ENCODE results near the gene CCDC188.
"Not testable (repeated sequence)": the region's sequence is repeated elsewhere in the genome, so short reads cannot be mapped to it uniquely, and the experiment has no call there.

CCDC188 gene

DNA sequence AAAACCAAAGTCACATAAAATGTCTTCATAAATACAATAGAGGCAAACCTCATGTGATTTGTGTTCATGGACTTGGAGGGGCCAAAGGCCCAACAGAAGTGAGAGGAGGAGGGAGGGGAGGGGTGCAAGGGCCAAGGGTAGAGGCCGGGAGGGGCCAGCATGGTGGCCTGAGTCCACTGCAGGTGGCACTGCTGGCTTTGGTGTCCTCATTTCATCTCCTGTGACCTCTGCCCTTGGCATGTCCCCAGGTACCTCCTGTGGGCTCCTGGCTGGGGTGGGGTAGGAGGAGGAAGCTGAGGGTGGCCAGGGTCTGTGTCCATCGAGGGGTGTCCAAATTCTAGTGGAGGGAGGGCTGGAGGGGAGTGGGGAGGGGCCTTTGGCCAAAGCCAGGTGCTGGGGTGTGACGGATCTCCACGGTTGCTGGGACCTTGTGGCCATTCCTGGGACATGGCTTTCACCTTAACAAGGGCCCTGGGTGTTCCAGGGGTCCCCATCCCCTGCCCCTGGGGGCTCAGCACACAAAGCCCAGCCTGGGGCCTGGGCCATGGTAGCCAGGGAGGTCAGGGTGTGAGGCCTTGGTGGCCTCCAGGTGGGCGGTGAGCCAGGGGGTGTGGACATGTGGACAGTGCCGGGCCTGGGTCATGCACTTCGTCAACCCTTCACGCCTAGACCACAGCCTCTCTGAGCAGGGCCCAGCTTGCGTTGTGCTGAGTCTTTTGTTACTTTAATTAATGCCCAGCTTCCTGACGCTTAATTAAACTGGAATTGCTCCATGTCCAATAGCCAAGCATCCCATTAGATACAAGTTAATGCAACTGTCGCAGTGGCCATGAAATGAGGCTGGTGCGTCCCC, 20.7 kb upstream of the CCDC188 start:
- no peak for DNase-seq (ENCODE audit: low read depth, low spot score)

GRCh38 chr22:20170170-20170569, 19.3 kb upstream of the CCDC188 start:
- DNase-seq (ENCODE audit: low read depth, low spot score) = no peak

GRCh38 chr22:20169253-20169822, 18.5 kb upstream of the CCDC188 start:
- DNase-seq (ENCODE audit: low read depth, low spot score) = no peak

GRCh38 chr22:20167643-20168322, 16.9 kb upstream of the CCDC188 start:
- DNase-seq (ENCODE audit: low read depth, low spot score) = no peak

- DNase-seq (ENCODE audit: low read depth, low spot score) = no peak
Measured at GRCh38 chr22:20166703-20167102, 15.8 kb upstream of the CCDC188 start.

DNA sequence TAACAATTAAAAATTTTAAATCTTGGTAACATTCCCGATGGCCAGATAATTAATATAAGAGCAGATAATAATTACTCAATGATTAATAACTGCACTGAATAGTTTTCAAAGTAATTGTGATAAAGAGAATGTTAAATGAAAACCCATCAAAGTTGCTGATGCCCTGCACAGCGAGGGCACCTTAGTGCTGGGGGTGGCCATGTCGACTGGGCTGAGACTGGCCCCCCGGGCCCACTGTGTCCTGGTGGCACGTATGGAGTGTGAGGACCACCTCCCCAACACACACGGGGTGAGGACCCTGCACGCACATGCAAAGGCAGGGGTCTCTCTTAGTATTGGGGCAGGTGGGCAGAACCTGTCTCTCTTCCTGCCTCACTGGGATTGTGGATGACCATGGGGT, 15.1 kb upstream of the CCDC188 start:
- DNase-seq (ENCODE audit: low read depth, low spot score) = no peak

DNA sequence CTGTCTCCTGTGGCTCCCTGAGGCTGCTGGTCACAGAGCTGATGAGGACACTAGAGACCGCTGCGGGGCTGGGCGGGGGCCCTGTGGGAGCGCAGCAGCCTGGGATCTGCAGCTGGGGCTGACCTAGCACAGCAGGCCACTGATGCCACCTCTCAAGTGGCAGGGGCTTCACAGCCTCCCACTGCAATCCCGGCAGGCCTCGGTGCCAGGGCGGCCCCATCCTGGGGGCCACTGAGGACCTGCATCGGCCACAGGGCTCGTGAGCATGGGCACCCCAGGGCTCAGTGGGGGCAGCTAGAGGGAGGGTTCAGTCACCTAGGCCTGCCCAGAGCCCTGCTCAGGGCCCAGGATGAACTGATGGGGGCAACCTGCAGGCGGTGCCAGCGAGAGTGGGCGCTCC, 14.6 kb upstream of the CCDC188 start:
- no peak for DNase-seq (ENCODE audit: low read depth, low spot score)

GRCh38 chr22:20164863-20165262, 14.0 kb upstream of the CCDC188 start:
- DNase-seq (ENCODE audit: low read depth, low spot score) = no peak

DNA sequence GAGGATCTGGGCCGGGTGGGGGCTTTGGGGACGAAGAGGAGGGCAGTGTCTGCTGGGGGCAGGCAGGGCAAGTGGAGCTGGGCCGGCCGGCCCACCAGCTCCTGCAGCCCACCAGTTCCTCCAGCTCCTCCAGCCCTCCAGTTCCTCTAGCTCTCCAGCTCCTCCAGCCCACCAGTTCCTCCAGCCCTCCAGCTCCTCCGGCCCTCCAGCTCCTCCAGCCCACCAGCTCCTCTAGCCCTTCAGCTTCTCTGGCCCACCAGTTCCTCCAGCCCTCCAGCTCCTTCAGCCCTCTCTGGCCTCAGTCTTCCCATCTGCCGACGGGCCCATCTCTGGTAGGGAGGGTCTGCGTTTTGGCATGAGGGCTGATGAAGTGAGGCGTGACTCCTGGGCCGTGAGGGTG, 9.2 kb upstream of the CCDC188 start:
- no peak for DNase-seq (ENCODE audit: low read depth, low spot score)

DNA sequence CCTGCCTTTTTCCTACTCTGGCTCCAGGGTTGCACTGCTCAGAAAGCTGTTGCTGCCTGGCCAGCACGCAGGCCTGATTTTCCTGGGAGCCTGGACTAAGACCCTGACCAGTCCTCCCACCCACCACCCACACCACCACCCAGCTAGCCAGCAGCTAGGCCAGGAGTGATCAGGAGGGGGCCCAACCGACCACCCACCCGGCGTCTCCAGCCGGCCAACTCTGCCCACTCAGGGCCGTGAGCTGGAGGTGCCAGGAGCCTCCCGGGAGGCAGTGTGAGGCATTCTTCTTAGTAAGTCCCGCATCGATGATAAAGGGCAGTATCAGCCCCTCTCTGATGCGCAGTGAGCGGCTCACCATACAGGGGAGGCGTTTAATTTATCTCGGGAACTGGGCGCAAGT, 8.7 kb upstream of the CCDC188 start:
- DNase-seq (ENCODE audit: low read depth, low spot score) = not testable (repeated sequence)

DNA sequence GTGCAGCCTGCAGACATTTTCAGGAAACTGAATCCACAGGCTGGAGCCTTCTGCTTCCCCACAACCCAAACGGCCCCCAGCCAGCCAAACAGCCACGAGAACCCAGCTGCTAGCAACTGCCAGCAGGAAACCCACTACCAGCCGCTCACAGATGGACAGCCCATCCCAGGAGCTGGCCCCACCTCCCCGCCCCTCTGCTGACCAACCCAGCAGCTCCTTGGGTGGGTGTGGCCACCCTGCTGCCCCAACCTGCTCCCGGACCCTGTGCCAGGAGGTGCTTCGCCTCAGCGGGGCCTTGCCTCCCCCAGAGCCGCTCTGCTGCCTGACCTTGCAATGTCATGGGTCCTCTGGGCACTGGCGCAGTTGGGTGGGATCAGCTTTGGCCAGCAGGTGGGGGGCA, 8.2 kb upstream of the CCDC188 start:
- DNase-seq (ENCODE audit: low read depth, low spot score) = no peak

GRCh38 chr22:20158391-20159036, 7.7 kb upstream of the CCDC188 start:
- no peak for DNase-seq (ENCODE audit: low read depth, low spot score)

DNA sequence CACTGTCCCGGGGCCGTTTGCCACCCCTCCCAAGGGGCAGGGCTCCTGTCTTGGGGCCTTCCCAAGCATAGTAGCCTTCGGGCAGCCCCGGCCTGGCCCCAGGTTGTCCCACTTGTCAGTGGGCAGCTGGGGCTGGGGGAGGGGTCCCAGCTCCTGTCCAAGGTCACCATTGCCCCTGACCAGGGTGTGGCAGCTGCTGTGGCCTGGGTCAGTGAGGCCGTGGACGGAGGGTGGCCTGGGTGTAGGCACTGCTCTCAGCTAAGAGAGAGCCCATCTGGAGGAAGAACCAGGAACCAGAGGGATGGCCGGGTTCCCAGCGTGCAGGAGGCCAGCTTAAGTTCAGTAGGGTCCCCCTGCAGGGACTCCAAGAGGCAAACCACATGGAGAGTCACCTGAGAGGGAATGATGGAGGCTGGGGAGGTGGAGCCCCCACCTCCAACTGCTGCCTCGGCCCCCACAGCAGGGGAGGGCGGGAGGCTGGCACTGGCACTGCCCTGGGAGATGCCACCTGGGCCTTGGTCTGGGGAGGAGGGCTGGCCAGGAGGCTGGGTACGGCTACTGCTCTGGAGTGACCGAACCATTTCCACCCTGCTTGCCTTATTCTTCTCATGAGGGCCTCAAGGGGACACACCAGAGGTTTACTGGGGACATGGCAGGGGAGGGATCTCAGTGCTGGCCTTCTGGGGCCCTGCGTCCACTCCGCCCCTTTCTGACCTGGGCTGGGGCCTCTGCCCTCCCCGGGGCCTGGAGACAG, 6.8 kb upstream of the CCDC188 start:
- DNase-seq (ENCODE audit: low read depth, low spot score) = no peak

DNA sequence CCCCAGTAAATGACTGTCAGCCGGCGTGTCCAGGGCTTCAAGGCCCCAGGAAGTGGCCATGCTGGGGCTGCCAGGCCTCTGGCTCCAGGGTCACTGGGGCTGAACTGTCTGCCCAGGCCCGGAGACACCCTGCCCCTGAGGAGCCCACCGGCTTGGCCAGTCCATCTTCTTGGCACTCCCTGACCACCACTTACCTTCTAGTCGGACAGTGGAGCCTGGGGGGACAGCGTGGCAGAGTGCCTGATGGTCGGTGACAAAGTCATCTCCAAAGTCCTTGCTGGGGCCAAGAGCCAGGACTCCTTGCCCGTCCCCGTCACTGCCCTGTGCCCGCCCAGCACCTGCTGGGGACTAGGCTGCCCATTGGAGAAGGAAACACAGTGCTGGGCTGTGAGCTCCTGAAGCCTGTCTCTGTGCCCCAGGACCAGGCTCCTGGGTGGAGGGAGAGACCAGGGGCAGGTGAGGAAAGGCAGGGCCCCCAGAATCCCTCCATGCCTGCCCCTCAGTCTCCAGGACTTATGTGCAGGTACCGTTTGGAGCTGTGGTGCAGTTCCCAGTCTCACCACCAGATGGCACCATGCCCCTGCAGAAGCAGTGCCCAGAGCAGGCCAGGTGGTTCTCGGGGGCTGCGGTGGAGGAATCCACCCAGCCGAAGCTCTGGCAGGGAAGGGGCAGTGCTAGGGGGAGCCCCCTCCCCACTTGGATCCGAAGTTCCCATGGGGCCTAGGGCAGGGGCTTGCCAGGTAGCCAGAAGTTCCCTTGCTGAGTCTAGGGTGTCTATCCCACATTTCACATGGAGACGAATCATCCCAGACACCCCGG, 6.0 kb upstream of the CCDC188 start:
- DNase-seq (ENCODE audit: low read depth, low spot score) = no peak

- no peak for DNase-seq (ENCODE audit: low read depth, low spot score)
Measured at GRCh38 chr22:20156042-20156389, 5.2 kb upstream of the CCDC188 start.

- DNase-seq (ENCODE audit: low read depth, low spot score) = no peak
Measured at GRCh38 chr22:20155330-20156041, 4.6 kb upstream of the CCDC188 start.

DNA sequence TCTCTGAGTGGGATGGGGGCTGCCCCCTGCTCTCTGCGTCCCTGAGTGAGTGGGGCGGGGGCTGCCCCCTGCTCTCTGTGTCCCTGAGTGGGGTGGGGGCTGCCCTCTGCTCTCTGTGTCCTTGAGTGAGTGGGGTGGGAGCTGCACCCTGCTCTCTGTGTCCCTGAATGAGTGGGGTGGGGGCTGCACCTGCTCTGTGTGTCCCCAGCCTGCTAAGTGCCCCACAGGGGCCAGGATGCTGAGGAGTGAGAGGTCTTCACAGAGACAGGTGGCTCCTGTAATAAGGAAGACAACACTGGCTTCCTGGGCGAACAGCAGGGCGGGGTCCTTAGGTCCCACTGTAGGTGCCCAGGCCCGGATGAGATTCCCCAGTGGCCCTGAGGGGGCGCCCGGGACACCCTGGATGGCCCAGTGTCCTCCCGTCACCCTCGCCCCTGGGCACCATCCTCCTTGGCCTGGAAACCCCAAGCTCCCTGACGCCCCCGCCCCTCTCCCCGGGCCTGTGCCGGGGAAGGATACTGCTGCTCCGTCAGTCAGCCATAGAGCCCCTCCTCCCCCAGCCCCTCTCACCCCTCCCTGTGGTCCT, 3.8 kb upstream of the CCDC188 start:
- no peak for DNase-seq (ENCODE audit: low read depth, low spot score)

DNA sequence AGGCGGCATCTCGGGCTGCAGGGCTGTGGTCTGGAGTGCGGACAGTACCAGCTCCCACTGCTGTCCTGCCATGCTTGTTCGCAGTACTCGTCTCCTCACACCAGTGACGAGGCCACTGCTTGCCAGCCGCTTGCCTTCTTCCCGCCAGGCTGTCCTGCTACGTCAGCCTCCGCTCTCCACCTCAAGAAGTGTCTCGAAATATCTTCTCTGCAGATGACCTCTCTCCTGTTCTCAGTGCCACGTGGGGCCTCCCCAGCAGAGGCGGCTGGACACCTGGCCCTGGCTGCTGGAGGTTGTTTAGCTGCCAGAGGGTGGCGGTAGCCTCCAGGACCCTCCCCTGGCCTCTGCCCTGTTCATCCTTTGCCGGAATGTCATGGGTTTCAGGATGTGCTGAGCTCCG, 3.1 kb upstream of the CCDC188 start:
- no peak for DNase-seq (ENCODE audit: low read depth, low spot score)

GRCh38 chr22:20152464-20152890, 1.6 kb upstream of the CCDC188 start:
- no peak for DNase-seq (ENCODE audit: low read depth, low spot score)

- no peak for DNase-seq (ENCODE audit: low read depth, low spot score)
Measured at GRCh38 chr22:20151276-20151588, 377 bp upstream of the CCDC188 start.

Measured in iPS DF 19.7 (cell line).